Progenitor cell of endocrine pancreas (in vitro differentiated cells): ENCODE results near the gene KRT16. TPM values are rescaled to one million over a fixed set of nuclear protein-coding genes. Genes with fewer than 3 reads are reported as not detected.
"Not testable (repeated sequence)": the region's sequence is repeated elsewhere in the genome, so short reads cannot be mapped to it uniquely, and the experiment has no call there.

Experiments used
- DNase-seq: peaks from one replicate; pipeline ENCODE4 v3.0.0; 2021; ENCODE audit warnings: low spot score; ENCODE audit not compliant: unreplicated experiment
- H3K27ac Mint-ChIP-seq: 2 replicates; pipeline ENCODE4 v1.8.0; 2021; ENCODE audit warnings: mild to moderate bottlenecking, moderate library complexity, mixed read lengths
- H3K27me3 Mint-ChIP-seq: 2 replicates; pipeline ENCODE4 v1.8.0; 2021; ENCODE audit warnings: mixed read lengths
- H3K36me3 Mint-ChIP-seq: 2 replicates; pipeline ENCODE4 v1.8.0; 2022; ENCODE audit warnings: mixed read lengths; ENCODE audit not compliant: insufficient read depth
- H3K4me1 Mint-ChIP-seq: 2 replicates; pipeline ENCODE4 v1.8.0; 2021; ENCODE audit warnings: low read depth, mixed read lengths
- H3K4me3 Mint-ChIP-seq: 2 replicates; pipeline ENCODE4 v1.8.0; 2021; ENCODE audit warnings: low read depth, mild to moderate bottlenecking, moderate library complexity, mixed read lengths
- H3K9me3 Mint-ChIP-seq: 2 replicates; pipeline ENCODE4 v1.8.0; 2021; ENCODE audit warnings: low read depth, mixed read lengths
- total RNA-seq: library from RNA; stranded (reverse); gene quantifications from 2 replicates; pipeline ENCODE4 v1.2.1, GENCODE V29; 2021
- TF ChIP-seq, protein P1 (sequence below): fragments of 200-600 bp; sonication (generic); IDR thresholded peaks from one replicate; pipeline ENCODE4 v1.5.0; 2021; ENCODE audit warnings: antibody characterized with exemption, mild to moderate bottlenecking; ENCODE audit not compliant: unreplicated experiment

Gene KRT16
- total RNA-seq, 1 donor from 2014 or later = not detected

- Mint-ChIP-seq H3K36me3 (no peaks in the 10 kb centered on the region), H3K9me3 (no peaks in the 10 kb centered on the region), H3K27me3 (no peaks in the 10 kb centered on the region), H3K4me1 (peaks cover 10% of the 10 kb centered on the region), H3K27ac (no peak overlapping the region), H3K4me3 (no peak overlapping the region)
- DNase-seq = no peak
- TF ChIP-seq, protein P1, sequence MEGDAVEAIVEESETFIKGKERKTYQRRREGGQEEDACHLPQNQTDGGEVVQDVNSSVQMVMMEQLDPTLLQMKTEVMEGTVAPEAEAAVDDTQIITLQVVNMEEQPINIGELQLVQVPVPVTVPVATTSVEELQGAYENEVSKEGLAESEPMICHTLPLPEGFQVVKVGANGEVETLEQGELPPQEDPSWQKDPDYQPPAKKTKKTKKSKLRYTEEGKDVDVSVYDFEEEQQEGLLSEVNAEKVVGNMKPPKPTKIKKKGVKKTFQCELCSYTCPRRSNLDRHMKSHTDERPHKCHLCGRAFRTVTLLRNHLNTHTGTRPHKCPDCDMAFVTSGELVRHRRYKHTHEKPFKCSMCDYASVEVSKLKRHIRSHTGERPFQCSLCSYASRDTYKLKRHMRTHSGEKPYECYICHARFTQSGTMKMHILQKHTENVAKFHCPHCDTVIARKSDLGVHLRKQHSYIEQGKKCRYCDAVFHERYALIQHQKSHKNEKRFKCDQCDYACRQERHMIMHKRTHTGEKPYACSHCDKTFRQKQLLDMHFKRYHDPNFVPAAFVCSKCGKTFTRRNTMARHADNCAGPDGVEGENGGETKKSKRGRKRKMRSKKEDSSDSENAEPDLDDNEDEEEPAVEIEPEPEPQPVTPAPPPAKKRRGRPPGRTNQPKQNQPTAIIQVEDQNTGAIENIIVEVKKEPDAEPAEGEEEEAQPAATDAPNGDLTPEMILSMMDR = no peak
These were observed 34.7 kb upstream of the KRT16 start for GRCh38 chr17:41647038-41647813.

DNA sequence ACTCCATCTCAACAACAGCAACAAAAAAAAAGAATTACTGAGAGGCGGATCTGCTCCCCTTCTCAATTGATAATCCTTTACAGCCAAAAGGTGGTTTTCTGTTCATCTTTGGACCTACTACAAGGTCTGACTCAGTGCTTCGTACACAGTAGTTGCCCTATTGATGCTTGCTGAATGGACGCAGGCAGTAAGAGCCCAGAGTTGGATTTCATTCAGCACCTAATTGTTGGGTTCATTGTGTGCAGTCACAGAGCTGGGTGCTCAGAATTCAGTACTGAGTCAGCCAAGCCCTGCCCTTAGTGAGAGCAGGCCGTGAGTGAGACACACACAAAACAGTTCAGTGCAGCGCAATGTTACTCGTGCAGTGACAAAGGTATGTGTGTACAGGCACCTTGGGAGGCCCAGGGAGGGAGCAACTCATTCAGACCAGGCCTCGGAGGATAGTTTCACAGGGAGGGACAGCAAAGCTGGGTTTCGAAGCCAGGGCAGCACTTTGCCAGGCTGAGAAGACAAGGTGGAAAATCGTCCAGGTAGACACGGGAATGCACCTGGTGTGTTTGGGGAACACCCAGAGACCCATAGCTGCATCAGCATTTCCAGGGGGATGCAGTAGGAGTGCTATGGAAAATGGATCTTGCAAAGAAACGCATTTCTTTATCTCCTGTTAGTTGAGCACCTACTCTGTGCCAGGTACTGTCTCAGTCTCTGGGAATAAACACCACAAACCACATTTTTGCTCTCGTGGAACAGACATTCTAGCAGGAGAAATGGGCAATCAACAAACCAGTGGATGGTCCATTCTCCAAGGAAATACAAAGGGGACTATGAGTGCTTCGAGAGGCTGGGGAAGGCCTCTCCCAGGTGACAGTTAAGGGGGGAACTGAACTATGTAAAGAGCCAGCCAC is 29.9 kb upstream of the KRT16 start:
- H3K36me3 Mint-ChIP-seq = no peaks in the 10 kb centered on the region
- peaks cover 3% of the 10 kb centered on the region for H3K27me3 Mint-ChIP-seq
- TF ChIP-seq, protein P1 = no peak
- H3K9me3 Mint-ChIP-seq = no peaks in the 10 kb centered on the region
- H3K4me3 Mint-ChIP-seq = no peak overlapping the region
- no peaks in the 10 kb centered on the region for H3K4me1 Mint-ChIP-seq
- no peak overlapping the region for H3K27ac Mint-ChIP-seq
- DNase-seq = no peak

- H3K36me3 Mint-ChIP-seq, H3K9me3 Mint-ChIP-seq, H3K27me3 Mint-ChIP-seq, H3K4me3 Mint-ChIP-seq, DNase-seq, H3K4me1 Mint-ChIP-seq, H3K27ac Mint-ChIP-seq: not testable (repeated sequence)
These were observed 28.0 kb upstream of the KRT16 start for GRCh38 chr17:41640596-41640995.

DNA sequence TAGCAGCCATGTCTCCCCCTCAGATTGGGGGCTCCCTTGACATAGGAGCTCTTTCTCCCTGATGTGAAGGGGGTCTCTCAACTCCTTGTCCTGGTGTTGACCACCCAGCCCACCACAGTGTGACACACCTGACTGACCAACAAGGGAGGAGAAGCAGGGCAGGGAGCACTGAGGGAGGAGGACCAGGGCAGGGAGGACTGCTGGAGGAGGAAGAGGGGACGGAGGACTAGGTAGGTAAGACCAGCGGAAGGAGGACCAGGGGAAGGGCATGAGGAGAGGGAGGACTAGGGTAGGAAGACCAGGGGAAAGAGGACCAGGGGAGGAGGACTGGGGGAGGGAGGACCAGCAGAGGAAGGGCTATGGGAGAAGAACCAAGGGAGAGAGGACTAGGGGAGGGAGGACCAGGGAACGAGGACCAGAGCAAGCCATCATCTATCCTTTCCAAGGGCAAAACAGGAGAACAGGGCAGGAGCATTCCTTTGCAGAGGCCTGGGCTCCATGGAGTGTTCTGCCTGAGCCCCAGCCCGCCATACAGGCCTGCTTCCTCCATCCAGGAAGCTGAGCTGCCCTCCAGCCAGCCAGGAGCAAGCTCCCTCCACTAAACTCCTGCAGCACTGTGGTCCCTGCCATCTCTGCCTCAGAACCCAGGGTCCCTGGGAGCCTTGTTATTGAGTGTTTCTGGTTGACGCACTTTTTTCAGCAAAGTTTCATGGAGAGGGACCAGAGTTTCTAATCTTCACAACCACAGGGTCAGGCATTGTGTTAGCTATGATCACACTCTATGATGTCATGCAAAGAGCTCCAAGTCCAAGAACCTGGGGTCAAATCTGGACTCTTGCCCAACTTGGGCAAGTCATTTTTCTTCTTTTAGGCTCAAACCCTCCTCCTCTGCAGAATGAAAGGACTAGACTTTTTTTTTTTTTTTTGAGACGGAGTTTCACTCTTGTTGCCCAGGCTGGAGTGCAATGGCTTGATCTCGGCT is 27.2 kb upstream of the KRT16 start:
- Mint-ChIP-seq H3K9me3 (no peaks in the 10 kb centered on the region), H3K27ac (no peak overlapping the region), H3K4me1 (peaks cover 1% of the 10 kb centered on the region), H3K27me3 (peaks cover 3% of the 10 kb centered on the region), H3K36me3 (no peaks in the 10 kb centered on the region), H3K4me3 (no peak overlapping the region)
- TF ChIP-seq, protein P1 = no peak
- DNase-seq = no peak

- Mint-ChIP-seq H3K27me3 (peaks cover 3% of the 10 kb centered on the region), H3K4me3 (no peak overlapping the region), H3K27ac (no peak overlapping the region), H3K36me3 (no peaks in the 10 kb centered on the region), H3K9me3 (no peaks in the 10 kb centered on the region), H3K4me1 (peaks cover 1% of the 10 kb centered on the region)
- no peak for DNase-seq
- TF ChIP-seq, protein P1 = no peak
These were observed 26.4 kb upstream of the KRT16 start for GRCh38 chr17:41638941-41639340.
